Memory B cell (primary cell): ENCODE data around the gene KLHDC1.
"Not testable (repeated sequence)": the region's sequence is repeated elsewhere in the genome, so short reads cannot be mapped to it uniquely, and the experiment has no call there.

Experiments used
- ATAC-seq: fragments of 150-1000 bp; cut with Tn5 transposase; 2 replicates; pipeline ENCODE4 v1.10.0; 2021; ENCODE audit warnings: low read depth, mild to moderate bottlenecking, moderate library complexity
- DNase-seq, 2 donors: peaks; one replicate each; pipeline ENCODE4 v3.0.0; 2022; ENCODE audit warnings: low spot score in 2 of 2
- H3K27ac Mint-ChIP-seq: one replicate; pipeline ENCODE4 v1.8.0; 2022; ENCODE audit warnings: mild to moderate bottlenecking, moderate library complexity, mixed read lengths
- H3K27me3 Mint-ChIP-seq: one replicate; pipeline ENCODE4 v1.8.0; 2022; ENCODE audit warnings: mixed read lengths
- H3K36me3 Mint-ChIP-seq: one replicate; pipeline ENCODE4 v1.8.0; 2022; ENCODE audit warnings: mild to moderate bottlenecking, mixed read lengths
- H3K4me1 Mint-ChIP-seq: one replicate; pipeline ENCODE4 v1.8.0; 2022; ENCODE audit warnings: mixed read lengths
- H3K4me3 Mint-ChIP-seq: one replicate; pipeline ENCODE4 v1.8.0; 2022; ENCODE audit warnings: mild to moderate bottlenecking, moderate library complexity, mixed read lengths
- H3K9me3 Mint-ChIP-seq: one replicate; pipeline ENCODE4 v1.8.0; 2022; ENCODE audit warnings: mixed read lengths

KLHDC1 gene

GRCh38 chr14:49692811-49693734 lies at the start of gene KLHDC1:
KLHDC1 (plus strand) TSS chr14:49693120; CDS start chr14:49693195, 75 bp downstream.
- H3K4me3 Mint-ChIP-seq = peak within 1 kb of the TSS; percentile 89
- peak within 1 kb of the TSS; percentile 79 for H3K27ac Mint-ChIP-seq
- peaks cover 7% of the 10 kb centered on the region for H3K4me1 Mint-ChIP-seq
- no peaks in the 10 kb centered on the region for H3K27me3 Mint-ChIP-seq
- no peaks in the 10 kb centered on the region for H3K36me3 Mint-ChIP-seq
- H3K9me3 Mint-ChIP-seq = no peaks in the 10 kb centered on the region
- peak; percentile 75 for ATAC-seq
- peak; percentile 56 to 64 for DNase-seq

GRCh38 chr14:49653508-49653907 lies 39.4 kb upstream of the KLHDC1 start:
- no peak for DNase-seq
- Mint-ChIP-seq H3K27me3 (no peaks in the 10 kb centered on the region), H3K9me3 (no peaks in the 10 kb centered on the region), H3K4me3 (no peak overlapping the region), H3K36me3 (peaks cover 4% of the 10 kb centered on the region), H3K27ac (no peak overlapping the region), H3K4me1 (peaks cover 7% of the 10 kb centered on the region)
- ATAC-seq = no peak

- DNase-seq = no peak
- H3K27ac Mint-ChIP-seq = no peak overlapping the region
- H3K9me3 Mint-ChIP-seq = no peaks in the 10 kb centered on the region
- no peak overlapping the region for H3K4me3 Mint-ChIP-seq
- ATAC-seq = no peak
- H3K4me1 Mint-ChIP-seq = peaks cover 7% of the 10 kb centered on the region
- no peaks in the 10 kb centered on the region for H3K27me3 Mint-ChIP-seq
- H3K36me3 Mint-ChIP-seq = peaks cover 4% of the 10 kb centered on the region
These were observed 38.4 kb upstream of the KLHDC1 start for GRCh38 chr14:49654511-49654910.

- not testable (repeated sequence) for H3K9me3 Mint-ChIP-seq, DNase-seq, H3K4me3 Mint-ChIP-seq
These were observed 35.4 kb upstream of the KLHDC1 start for GRCh38 chr14:49657500-49657899.

GRCh38 chr14:49659526-49660455 lies 33.1 kb upstream of the KLHDC1 start:
- H3K9me3 Mint-ChIP-seq = no peaks in the 10 kb centered on the region
- no peak overlapping the region for H3K27ac Mint-ChIP-seq
- no peaks in the 10 kb centered on the region for H3K27me3 Mint-ChIP-seq
- ATAC-seq = no peak
- H3K4me3 Mint-ChIP-seq = no peak overlapping the region
- no peaks in the 10 kb centered on the region for H3K36me3 Mint-ChIP-seq
- no peaks in the 10 kb centered on the region for H3K4me1 Mint-ChIP-seq
- DNase-seq = no peak

More at GRCh38 chr14:49657500-49657899, 35.4 kb upstream of the KLHDC1 start:
- not testable (repeated sequence) for H3K27ac Mint-ChIP-seq, ATAC-seq, H3K36me3 Mint-ChIP-seq, H3K27me3 Mint-ChIP-seq, H3K4me1 Mint-ChIP-seq

- H3K4me3 Mint-ChIP-seq = no peak overlapping the region
- no peaks in the 10 kb centered on the region for H3K27me3 Mint-ChIP-seq
- H3K9me3 Mint-ChIP-seq = peaks cover 2% of the 10 kb centered on the region
- DNase-seq (no peak), ATAC-seq (no peak)
- H3K4me1 Mint-ChIP-seq = no peaks in the 10 kb centered on the region
- H3K27ac Mint-ChIP-seq = no peak overlapping the region
- H3K36me3 Mint-ChIP-seq = peaks cover 2% of the 10 kb centered on the region
These were observed 22.4 kb upstream of the KLHDC1 start for GRCh38 chr14:49670475-49670874.

GRCh38 chr14:49673586-49673985 lies 19.3 kb upstream of the KLHDC1 start:
- Mint-ChIP-seq H3K4me3 (no peak overlapping the region), H3K36me3 (peaks cover 2% of the 10 kb centered on the region), H3K4me1 (no peaks in the 10 kb centered on the region), H3K27me3 (no peaks in the 10 kb centered on the region), H3K27ac (no peak overlapping the region), H3K9me3 (peaks cover 2% of the 10 kb centered on the region)
- ATAC-seq (no peak), DNase-seq (no peak)

- Mint-ChIP-seq H3K27me3 (no peaks in the 10 kb centered on the region), H3K36me3 (peaks cover 4% of the 10 kb centered on the region), H3K4me1 (no peaks in the 10 kb centered on the region), H3K4me3 (no peak overlapping the region), H3K9me3 (peaks cover 2% of the 10 kb centered on the region), H3K27ac (no peak overlapping the region)
- ATAC-seq (peak; percentile 47), DNase-seq (no peak)
These were observed 15.3 kb upstream of the KLHDC1 start for GRCh38 chr14:49677643-49678042.

GRCh38 chr14:49679271-49679670 lies 13.6 kb upstream of the KLHDC1 start:
- ATAC-seq (no peak), DNase-seq (no peak)
- H3K36me3 Mint-ChIP-seq = peaks cover 2% of the 10 kb centered on the region
- no peaks in the 10 kb centered on the region for H3K4me1 Mint-ChIP-seq
- no peak overlapping the region for H3K4me3 Mint-ChIP-seq
- no peak overlapping the region for H3K27ac Mint-ChIP-seq
- no peaks in the 10 kb centered on the region for H3K27me3 Mint-ChIP-seq
- H3K9me3 Mint-ChIP-seq = no peaks in the 10 kb centered on the region

- Mint-ChIP-seq H3K36me3 (no peaks in the 10 kb centered on the region), H3K4me3 (peak overlapping the region; percentile 60), H3K9me3 (no peaks in the 10 kb centered on the region), H3K27me3 (no peaks in the 10 kb centered on the region), H3K4me1 (peaks cover 6% of the 10 kb centered on the region), H3K27ac (no peak overlapping the region)
- ATAC-seq (no peak), DNase-seq (no peak)
These were observed 6.5 kb upstream of the KLHDC1 start for GRCh38 chr14:49686425-49686824.

GRCh38 chr14:49687942-49688700 lies 4.8 kb upstream of the KLHDC1 start, which contains the start of gene POLE2:
POLE2 (minus strand) TSS chr14:49688214; CDS start chr14:49688203, 11 bp downstream.
- peak within 1 kb of the TSS; percentile 90 for H3K4me3 Mint-ChIP-seq
- peak; percentile 70 to 78 for DNase-seq
- H3K4me1 Mint-ChIP-seq = peaks cover 9% of the 10 kb centered on the region
- no peaks in the 10 kb centered on the region for H3K9me3 Mint-ChIP-seq
- no peaks in the 10 kb centered on the region for H3K36me3 Mint-ChIP-seq
- peak; percentile 84 for ATAC-seq
- peak within 1 kb of the TSS; percentile 81 for H3K27ac Mint-ChIP-seq
- H3K27me3 Mint-ChIP-seq = no peaks in the 10 kb centered on the region

- Mint-ChIP-seq H3K27me3 (no peaks in the 10 kb centered on the region), H3K36me3 (no peaks in the 10 kb centered on the region), H3K9me3 (no peaks in the 10 kb centered on the region), H3K27ac (peak overlapping the region; percentile 81), H3K4me3 (peak overlapping the region; percentile 90), H3K4me1 (peaks cover 9% of the 10 kb centered on the region)
- no peak for DNase-seq
- ATAC-seq = no peak
These were observed 4.3 kb upstream of the KLHDC1 start for GRCh38 chr14:49688701-49689030.

GRCh38 chr14:49691031-49691430 lies 1.9 kb upstream of the KLHDC1 start:
- no peaks in the 10 kb centered on the region for H3K9me3 Mint-ChIP-seq
- H3K36me3 Mint-ChIP-seq = no peaks in the 10 kb centered on the region
- peaks cover 13% of the 10 kb centered on the region for H3K4me1 Mint-ChIP-seq
- no peak for ATAC-seq
- DNase-seq = no peak
- no peak overlapping the region for H3K27ac Mint-ChIP-seq
- no peak overlapping the region for H3K4me3 Mint-ChIP-seq
- no peaks in the 10 kb centered on the region for H3K27me3 Mint-ChIP-seq
